ENCODE data around the gene DDX10.

DNA sequence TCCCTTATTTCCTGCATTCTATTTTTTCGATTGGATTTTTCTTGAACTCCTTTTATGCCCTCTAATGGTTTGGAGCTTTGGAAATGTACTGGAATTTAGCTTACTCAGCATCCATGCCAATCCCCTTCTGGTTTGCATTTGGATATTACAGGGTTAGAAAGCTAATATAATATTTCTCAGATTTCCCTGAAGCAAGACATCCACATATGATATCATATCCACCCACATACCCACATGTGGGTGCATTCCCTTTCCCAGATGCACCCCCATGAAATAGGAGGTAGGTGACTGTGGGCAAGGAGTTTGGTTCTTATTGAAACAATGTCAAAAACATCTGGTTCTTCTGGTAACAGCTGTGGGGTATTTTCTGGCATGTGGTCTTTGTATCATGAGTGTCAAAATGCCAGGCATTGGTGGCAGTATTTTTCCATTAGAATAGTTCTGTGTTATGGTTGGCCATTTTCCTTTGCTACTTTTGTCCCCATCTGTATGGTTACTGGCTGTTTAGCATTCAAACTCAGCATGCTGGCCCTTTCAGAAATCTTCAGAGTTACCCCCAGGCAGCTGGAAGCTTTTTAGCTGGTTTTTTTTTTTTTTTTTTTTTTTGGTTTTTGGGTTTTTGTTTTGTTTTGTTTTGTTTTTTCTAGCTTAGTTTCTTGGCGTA lies 32.7 kb upstream of the DDX10 start:
- TF ChIP-seq, protein P1, sequence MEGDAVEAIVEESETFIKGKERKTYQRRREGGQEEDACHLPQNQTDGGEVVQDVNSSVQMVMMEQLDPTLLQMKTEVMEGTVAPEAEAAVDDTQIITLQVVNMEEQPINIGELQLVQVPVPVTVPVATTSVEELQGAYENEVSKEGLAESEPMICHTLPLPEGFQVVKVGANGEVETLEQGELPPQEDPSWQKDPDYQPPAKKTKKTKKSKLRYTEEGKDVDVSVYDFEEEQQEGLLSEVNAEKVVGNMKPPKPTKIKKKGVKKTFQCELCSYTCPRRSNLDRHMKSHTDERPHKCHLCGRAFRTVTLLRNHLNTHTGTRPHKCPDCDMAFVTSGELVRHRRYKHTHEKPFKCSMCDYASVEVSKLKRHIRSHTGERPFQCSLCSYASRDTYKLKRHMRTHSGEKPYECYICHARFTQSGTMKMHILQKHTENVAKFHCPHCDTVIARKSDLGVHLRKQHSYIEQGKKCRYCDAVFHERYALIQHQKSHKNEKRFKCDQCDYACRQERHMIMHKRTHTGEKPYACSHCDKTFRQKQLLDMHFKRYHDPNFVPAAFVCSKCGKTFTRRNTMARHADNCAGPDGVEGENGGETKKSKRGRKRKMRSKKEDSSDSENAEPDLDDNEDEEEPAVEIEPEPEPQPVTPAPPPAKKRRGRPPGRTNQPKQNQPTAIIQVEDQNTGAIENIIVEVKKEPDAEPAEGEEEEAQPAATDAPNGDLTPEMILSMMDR (IDR thresholded peaks at IDR 0.05; ENCODE audit: low read depth, low read length, poor library complexity, severe bottlenecking) = no peak
- no peak for TF ChIP-seq EZH2phosphoT487 (IDR thresholded peaks at IDR 0.05; ENCODE audit: borderline replicate concordance, low read length)

Data from DOHH2 (cell line).